Activated naive CD8-positive, alpha-beta T cell treated with anti-CD3 and anti-CD28 coated beads, Interleukin-2, amount 50 U/mL, for 24 hours (primary cell): Measurements from ENCODE around the gene SPEG.
A peak's percentile ranks its signal among the peaks of the same experiment; 100 is the strongest.
"Not testable (repeated sequence)": the region's sequence is repeated elsewhere in the genome, so short reads cannot be mapped to it uniquely, and the experiment has no call there.

Experiments used
- ATAC-seq: fragments of 150-1000 bp; cut with Tn5 transposase; one replicate; pipeline ENCODE4 v1.10.0; 2021
- DNase-seq: peaks from one replicate; pipeline ENCODE4 v3.0.0; 2021
- H3K27ac Mint-ChIP-seq: one replicate; pipeline ENCODE4 v1.8.0; 2021; ENCODE audit warnings: mild to moderate bottlenecking, mixed read lengths
- H3K27me3 Mint-ChIP-seq: one replicate; pipeline ENCODE4 v1.8.0; 2021; ENCODE audit warnings: mixed read lengths
- H3K36me3 Mint-ChIP-seq: one replicate; pipeline ENCODE4 v1.8.0; 2021; ENCODE audit warnings: low read depth, mixed read lengths
- H3K4me1 Mint-ChIP-seq: one replicate; pipeline ENCODE4 v1.8.0; 2021; ENCODE audit warnings: mixed read lengths
- H3K4me3 Mint-ChIP-seq: one replicate; pipeline ENCODE4 v1.8.0; 2021; ENCODE audit warnings: mild to moderate bottlenecking, moderate library complexity, mixed read lengths
- H3K9me3 Mint-ChIP-seq: one replicate; pipeline ENCODE4 v1.8.0; 2021; ENCODE audit warnings: mixed read lengths

The SPEG gene

DNA sequence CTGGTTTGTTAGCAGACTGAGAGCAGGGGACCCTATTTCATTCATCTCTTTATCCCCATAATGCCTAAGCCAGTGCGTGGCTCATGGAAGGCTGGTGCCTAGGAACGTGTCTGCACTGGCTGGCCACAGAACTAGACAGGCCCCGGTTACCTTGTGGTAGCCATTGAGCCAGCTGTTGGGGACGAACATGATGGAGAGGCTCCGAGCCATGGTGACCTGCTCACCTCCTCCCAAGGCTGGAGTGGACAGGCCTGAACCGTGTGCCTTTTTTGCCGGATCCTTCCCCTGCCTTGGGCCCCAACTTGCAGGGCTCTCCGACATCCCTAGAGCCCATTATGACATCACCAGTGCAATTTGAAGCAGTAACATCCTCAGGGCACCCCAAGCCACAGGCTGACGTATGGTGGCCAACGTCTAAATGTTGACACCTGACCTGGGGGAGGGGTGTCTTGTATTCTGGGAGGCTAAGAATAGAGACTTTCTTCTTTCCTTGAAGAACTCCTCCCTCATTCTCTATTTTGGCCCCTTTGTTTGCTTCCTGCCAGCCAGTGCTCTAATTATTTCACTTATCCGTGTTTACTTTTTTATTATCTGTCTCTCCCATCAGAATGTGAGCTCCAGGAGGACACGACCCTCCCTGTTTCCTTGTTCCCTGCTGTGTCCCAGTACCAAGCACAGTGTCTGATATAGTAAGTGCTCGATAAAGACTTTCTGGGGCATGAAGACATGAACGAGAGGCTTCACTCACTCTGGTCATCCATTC, 34.7 kb upstream of the SPEG start:
- Mint-ChIP-seq H3K9me3 (no peaks in the 10 kb centered on the region), H3K27ac (no peak overlapping the region), H3K4me3 (no peak overlapping the region), H3K36me3 (no peaks in the 10 kb centered on the region), H3K27me3 (no peaks in the 10 kb centered on the region), H3K4me1 (peaks cover 5% of the 10 kb centered on the region)
- ATAC-seq = no peak
- no peak for DNase-seq

- Mint-ChIP-seq H3K4me1 (peaks cover 5% of the 10 kb centered on the region), H3K27me3 (no peaks in the 10 kb centered on the region), H3K9me3 (no peaks in the 10 kb centered on the region), H3K36me3 (no peaks in the 10 kb centered on the region), H3K4me3 (no peak overlapping the region), H3K27ac (no peak overlapping the region)
- DNase-seq = no peak
- no peak for ATAC-seq
Observed at GRCh38 chr2:219400562-219400961, 34.1 kb upstream of the SPEG start.

GRCh38 chr2:219401606-219402005, 33.0 kb upstream of the SPEG start:
- Mint-ChIP-seq H3K27me3 (no peaks in the 10 kb centered on the region), H3K4me3 (no peak overlapping the region), H3K4me1 (peaks cover 5% of the 10 kb centered on the region), H3K27ac (no peak overlapping the region), H3K9me3 (no peaks in the 10 kb centered on the region), H3K36me3 (no peaks in the 10 kb centered on the region)
- ATAC-seq (no peak), DNase-seq (no peak)

GRCh38 chr2:219402665-219403515, 31.8 kb upstream of the SPEG start:
- peak; percentile 48 for DNase-seq
- Mint-ChIP-seq H3K27me3 (no peaks in the 10 kb centered on the region), H3K4me1 (no peaks in the 10 kb centered on the region), H3K27ac (no peak overlapping the region), H3K36me3 (no peaks in the 10 kb centered on the region), H3K4me3 (no peak overlapping the region), H3K9me3 (no peaks in the 10 kb centered on the region)
- peak; percentile 68 for ATAC-seq

DNA sequence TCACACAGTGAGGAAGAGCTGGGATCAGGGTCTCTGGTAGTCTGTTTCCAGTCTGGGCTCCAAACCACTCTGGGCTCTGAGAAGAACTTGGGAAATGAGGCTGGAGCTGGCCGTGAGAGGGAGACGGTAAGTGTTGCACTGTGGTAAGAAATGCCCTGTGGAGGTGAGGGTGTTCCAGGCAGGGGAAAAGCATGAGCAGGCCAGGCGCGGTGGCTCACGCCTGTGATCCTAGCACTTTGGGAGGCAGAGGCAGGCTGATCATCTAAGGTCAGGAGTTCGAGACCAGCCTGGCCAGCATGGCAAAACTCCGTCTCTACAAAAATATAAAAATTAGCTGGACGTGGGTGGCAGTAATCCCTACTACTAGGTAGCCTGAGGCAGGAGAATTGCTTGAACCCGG, 30.8 kb upstream of the SPEG start:
- DNase-seq = no peak
- H3K4me3 Mint-ChIP-seq = no peak overlapping the region
- H3K9me3 Mint-ChIP-seq = no peaks in the 10 kb centered on the region
- no peaks in the 10 kb centered on the region for H3K4me1 Mint-ChIP-seq
- peaks cover 2% of the 10 kb centered on the region for H3K27me3 Mint-ChIP-seq
- ATAC-seq = no peak
- H3K27ac Mint-ChIP-seq = no peak overlapping the region
- H3K36me3 Mint-ChIP-seq = no peaks in the 10 kb centered on the region

GRCh38 chr2:219404291-219404910, 30.2 kb upstream of the SPEG start:
- Mint-ChIP-seq H3K36me3 (no peaks in the 10 kb centered on the region), H3K27me3 (peaks cover 2% of the 10 kb centered on the region), H3K4me1 (no peaks in the 10 kb centered on the region), H3K9me3 (no peaks in the 10 kb centered on the region), H3K4me3 (no peak overlapping the region), H3K27ac (no peak overlapping the region)
- no peak for DNase-seq
- no peak for ATAC-seq

- Mint-ChIP-seq H3K4me1 (no peaks in the 10 kb centered on the region), H3K36me3 (no peaks in the 10 kb centered on the region), H3K27me3 (peaks cover 5% of the 10 kb centered on the region), H3K4me3 (no peak overlapping the region), H3K9me3 (no peaks in the 10 kb centered on the region), H3K27ac (no peak overlapping the region)
- DNase-seq = no peak
- no peak for ATAC-seq
Observed at GRCh38 chr2:219404954-219405353, 29.7 kb upstream of the SPEG start.

DNA sequence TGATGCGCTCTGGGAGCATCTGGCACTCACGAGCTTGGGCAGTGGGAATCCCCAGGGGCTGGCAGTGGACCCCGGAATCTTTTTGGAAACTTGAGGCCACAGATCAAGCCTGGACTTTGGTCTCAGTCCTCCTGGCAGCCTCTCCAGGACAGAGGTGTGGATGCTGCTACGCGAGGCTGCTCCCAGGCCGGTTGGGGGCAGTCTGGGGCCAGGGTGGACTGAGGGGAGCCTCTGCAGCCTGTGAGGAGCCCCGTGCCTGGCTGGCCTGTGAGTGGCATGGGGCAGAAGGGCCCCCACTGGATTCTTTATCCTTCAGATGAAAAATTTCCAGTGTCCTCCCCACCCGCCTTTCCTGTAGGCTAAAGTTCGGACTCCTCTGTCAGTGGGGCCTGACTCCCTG, 29.2 kb upstream of the SPEG start:
- H3K36me3 Mint-ChIP-seq = no peaks in the 10 kb centered on the region
- ATAC-seq (no peak), DNase-seq (no peak)
- no peak overlapping the region for H3K4me3 Mint-ChIP-seq
- no peaks in the 10 kb centered on the region for H3K9me3 Mint-ChIP-seq
- H3K4me1 Mint-ChIP-seq = no peaks in the 10 kb centered on the region
- H3K27me3 Mint-ChIP-seq = peaks cover 5% of the 10 kb centered on the region
- H3K27ac Mint-ChIP-seq = no peak overlapping the region

GRCh38 chr2:219405958-219406860, 28.4 kb upstream of the SPEG start:
- no peaks in the 10 kb centered on the region for H3K36me3 Mint-ChIP-seq
- no peak overlapping the region for H3K27ac Mint-ChIP-seq
- no peak for ATAC-seq
- H3K9me3 Mint-ChIP-seq = no peaks in the 10 kb centered on the region
- no peaks in the 10 kb centered on the region for H3K4me1 Mint-ChIP-seq
- peaks cover 5% of the 10 kb centered on the region for H3K27me3 Mint-ChIP-seq
- no peak overlapping the region for H3K4me3 Mint-ChIP-seq
- DNase-seq = no peak

DNA sequence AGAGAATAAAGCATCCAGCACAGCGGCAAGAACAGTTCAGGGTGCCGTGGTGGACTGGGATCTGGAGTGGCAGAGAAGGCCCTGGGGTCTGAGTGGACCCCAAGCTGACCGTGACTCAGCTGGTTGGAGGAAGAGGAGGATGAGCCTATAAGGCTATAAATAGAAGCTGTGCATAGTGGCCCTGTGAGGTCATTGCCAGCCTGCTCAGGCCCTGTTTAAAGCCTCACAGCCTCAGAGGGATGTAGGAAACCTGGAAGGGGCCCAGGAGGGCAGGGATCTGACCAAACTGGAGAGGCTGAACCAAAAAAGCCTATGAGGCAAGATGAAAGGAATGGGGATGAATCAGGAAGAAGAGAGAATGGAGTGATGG, 27.8 kb upstream of the SPEG start:
- H3K4me1 Mint-ChIP-seq = no peaks in the 10 kb centered on the region
- no peaks in the 10 kb centered on the region for H3K36me3 Mint-ChIP-seq
- H3K27me3 Mint-ChIP-seq = peaks cover 8% of the 10 kb centered on the region
- H3K9me3 Mint-ChIP-seq = no peaks in the 10 kb centered on the region
- DNase-seq (no peak), ATAC-seq (no peak)
- H3K4me3 Mint-ChIP-seq = no peak overlapping the region
- no peak overlapping the region for H3K27ac Mint-ChIP-seq

DNA sequence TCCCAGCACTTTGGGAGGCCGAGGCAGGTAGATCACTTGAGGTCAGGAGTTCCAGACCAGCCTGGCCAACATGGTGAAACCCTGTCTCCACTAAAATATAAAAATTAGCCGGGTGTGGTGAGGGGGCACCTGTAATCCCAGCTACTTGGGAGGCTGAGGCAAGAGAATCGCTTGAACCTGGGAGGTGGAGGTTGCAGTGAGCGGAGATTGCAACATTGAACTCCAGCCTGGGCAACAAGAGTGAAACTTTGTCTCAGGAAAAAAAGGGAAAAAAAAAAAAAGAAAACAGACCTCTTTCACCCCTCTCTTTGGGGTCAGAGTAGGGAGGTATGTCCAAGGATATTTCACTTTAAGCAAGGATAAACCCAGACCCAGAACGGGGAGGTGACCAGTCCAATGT, 27.3 kb upstream of the SPEG start:
- H3K27me3 Mint-ChIP-seq, H3K36me3 Mint-ChIP-seq, H3K4me1 Mint-ChIP-seq, H3K4me3 Mint-ChIP-seq, H3K9me3 Mint-ChIP-seq, H3K27ac Mint-ChIP-seq, DNase-seq, ATAC-seq: not testable (repeated sequence)

- Mint-ChIP-seq H3K36me3 (no peaks in the 10 kb centered on the region), H3K27ac (no peak overlapping the region), H3K4me1 (no peaks in the 10 kb centered on the region), H3K9me3 (no peaks in the 10 kb centered on the region), H3K4me3 (no peak overlapping the region), H3K27me3 (peaks cover 13% of the 10 kb centered on the region)
- no peak for ATAC-seq
- DNase-seq = no peak
Observed at GRCh38 chr2:219408204-219408603, 26.4 kb upstream of the SPEG start.

- ATAC-seq (no peak), DNase-seq (no peak)
- Mint-ChIP-seq H3K27ac (no peak overlapping the region), H3K4me1 (no peaks in the 10 kb centered on the region), H3K4me3 (no peak overlapping the region), H3K9me3 (no peaks in the 10 kb centered on the region), H3K36me3 (no peaks in the 10 kb centered on the region), H3K27me3 (peaks cover 14% of the 10 kb centered on the region)
Observed at GRCh38 chr2:219408631-219409030, 26.0 kb upstream of the SPEG start.

- H3K4me1 Mint-ChIP-seq = no peaks in the 10 kb centered on the region
- H3K27me3 Mint-ChIP-seq = peaks cover 17% of the 10 kb centered on the region
- H3K9me3 Mint-ChIP-seq = no peaks in the 10 kb centered on the region
- no peak overlapping the region for H3K27ac Mint-ChIP-seq
- no peak for ATAC-seq
- H3K36me3 Mint-ChIP-seq = no peaks in the 10 kb centered on the region
- H3K4me3 Mint-ChIP-seq = no peak overlapping the region
- no peak for DNase-seq
Observed at GRCh38 chr2:219409619-219410018, 25.0 kb upstream of the SPEG start.
